ENCODE data around the gene ZNF513. TPM values are rescaled to one million over a fixed set of nuclear protein-coding genes. Genes with fewer than 3 reads are reported as not detected.

The ZNF513 gene
- total RNA-seq, 1 donor: 17.0 TPM

DNA sequence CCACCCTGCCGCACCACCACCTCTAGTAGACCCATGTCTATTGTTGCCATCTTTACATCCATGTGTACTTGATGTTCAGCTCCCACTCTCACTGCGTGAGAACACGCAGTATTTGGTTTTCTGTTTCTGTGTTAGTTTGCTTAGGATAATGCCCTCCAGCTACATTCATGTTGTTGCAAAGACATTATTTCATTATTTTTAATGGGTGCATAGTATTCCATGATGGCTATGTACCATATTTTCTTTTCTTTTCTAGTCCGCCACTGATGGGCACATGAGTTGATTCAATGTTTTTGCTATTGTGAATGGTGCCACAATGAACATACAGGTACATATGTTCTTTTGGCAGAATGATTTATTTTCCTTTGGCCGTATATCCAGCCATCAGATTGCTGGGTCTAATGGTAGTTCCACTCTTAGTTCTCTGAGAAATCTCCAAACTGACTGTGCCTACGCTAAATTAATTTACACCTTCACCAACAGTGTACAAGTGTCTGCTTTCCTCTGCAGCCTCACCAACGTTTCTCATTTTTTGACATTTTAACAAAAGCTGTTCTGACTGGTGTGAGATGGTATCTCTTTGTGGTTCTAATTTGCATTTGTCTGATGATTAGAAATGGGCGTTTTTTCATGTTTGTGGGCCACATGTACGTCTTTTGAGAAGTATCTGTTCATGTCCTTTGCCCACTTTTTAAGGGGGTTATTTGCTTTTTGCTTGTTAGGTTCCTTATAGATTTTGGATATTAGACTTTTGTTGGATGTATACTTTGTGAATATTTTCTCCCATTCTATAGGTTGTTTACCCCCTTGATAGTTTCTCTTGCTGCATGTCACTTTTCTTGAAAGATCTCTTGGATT, 10.5 kb upstream of the ZNF513 start:
- no peak for DNase-seq (ENCODE audit: low read depth in 2 of 3, low spot score in 2 of 3)

DNA sequence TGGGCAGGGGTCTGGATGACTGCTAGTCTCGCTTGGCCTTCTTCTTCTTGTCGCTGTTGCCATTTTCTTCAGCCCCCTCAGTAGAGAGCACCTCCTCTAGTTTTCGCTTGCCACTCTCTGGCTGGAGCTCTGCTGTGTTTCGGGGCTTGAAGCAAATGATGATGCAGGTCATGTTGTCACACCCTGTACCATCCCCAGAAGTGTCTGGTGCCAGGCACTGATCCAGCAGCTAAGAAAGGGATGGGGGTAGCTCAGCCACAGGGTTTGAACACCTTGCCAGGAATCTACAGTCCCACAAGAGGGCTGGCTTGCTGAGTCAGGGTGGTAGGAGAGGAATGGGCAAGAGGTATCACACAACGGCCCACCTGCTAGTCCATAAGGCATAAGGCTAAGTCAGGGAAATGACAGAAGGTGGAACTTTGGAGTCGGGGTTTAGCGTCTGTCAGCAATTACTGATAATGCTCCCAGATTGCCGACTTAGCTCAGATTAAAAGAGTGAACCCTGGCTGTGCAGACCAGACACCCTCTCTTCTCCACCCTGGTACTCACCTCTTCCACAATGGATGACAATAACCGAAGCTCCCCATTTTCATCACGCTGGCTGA, 1.1 kb upstream of the ZNF513 start:
- DNase-seq (ENCODE audit: low read depth in 2 of 3, low spot score in 2 of 3): no peak

DNA sequence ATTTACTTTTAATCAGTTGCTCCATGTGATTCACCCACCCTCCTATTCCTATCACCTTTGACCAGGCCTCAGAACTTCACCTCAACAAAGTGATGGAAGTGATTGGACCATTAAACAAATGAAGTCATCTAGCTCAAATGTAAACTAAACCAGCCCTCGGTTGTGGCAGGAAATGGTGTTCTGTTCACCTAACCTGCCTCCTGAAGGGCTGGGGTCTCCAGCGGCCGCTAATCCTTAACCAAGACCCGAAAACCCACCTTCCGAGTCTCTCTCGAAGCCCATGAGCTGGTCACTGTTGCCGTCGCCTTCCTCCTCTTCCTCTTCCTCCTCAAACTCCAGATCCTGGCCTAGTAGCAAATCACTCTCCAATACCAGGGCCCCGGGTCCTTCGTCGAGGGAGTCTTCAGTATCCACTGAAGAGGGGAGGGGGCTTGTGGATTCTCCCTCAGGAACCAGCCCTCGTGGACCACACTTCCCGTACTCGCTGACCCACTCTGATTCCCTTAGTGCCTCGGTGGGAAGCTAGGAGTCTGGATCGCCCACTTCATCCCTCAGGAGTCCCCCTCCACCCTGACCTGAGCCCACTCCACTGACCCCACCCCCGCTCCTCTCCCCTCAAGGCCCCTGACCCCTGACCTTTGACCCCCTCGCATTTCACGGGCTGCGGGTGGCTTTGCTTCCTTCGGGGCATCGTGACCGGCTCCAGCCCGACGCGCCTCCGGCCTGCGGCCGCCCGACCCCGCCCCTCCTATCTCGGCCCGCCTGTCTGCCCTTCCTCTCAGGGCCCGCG, 503 bp downstream of the ZNF513 start:
- peak in 1 of 3 donors; percentile 49 for DNase-seq (ENCODE audit: low read depth in 2 of 3, low spot score in 2 of 3)

GRCh38 chr2:27379383-27379835, 1.1 kb downstream of the ZNF513 start:
- no peak for DNase-seq (ENCODE audit: low read depth in 2 of 3, low spot score in 2 of 3)

- no peak for DNase-seq (ENCODE audit: low read depth in 2 of 3, low spot score in 2 of 3)
Observed at GRCh38 chr2:27378809-27379290, 1.7 kb downstream of the ZNF513 start.

DNA sequence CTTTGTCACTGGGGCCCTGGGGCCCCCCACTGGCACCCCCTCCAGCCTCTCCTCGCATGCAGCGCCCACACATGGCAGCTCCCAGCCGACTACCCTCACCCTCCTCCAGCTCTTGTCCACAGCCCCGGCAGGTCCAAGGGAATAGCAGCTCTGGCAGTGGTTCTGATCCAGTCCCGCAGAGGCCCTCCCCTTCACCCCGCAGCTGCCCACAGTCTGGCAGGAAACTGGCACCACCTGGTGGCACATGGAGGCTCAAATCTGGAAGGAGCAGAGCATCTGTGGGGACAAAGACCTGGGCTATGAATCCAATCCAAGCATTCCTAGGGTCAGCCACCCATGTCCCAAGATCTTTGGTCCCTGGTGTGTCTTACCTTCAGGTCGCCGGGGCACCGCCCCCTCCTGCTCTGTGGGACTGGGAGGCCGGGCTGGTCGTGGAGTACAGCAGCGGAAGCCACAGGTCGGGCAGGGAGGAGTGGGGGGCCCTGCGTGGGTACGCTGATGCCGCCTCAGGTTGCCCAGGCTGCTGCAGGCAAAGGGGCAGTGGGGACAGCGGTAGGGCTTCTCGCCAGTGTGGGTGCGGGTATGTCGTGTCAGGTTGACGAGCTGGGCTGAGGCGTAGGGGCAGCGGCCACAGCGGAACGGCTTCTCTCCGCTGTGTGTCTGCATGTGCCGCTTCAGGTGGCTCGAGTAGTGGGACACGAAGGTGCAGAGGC, 2.3 kb downstream of the ZNF513 start:
- DNase-seq (ENCODE audit: low read depth in 2 of 3, low spot score in 2 of 3): peak in 1 of 3 donors; percentile 23

DNA sequence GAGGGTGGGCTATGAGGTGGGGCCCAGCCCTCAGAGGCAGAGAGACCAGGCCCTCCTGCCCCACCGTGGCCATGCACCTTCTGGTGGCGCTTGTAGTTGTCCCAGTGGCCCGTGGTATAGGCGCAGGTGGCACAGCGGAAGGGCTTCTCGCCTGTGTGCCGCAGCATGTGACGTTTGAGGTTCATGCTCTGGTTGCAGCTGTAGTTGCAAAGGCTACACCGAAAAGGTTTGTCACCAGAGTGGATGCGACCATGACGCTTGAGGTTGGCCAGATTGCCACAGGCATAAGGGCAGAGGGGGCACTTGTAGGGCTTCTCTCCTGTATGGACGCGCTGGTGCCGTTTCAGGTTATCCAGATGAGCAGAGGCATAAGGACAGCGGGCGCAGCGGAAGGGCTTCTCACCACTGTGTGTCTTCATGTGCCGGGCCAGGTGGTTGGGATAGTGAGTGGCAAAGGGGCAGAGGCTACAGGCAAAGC, 2.9 kb downstream of the ZNF513 start:
- no peak for DNase-seq (ENCODE audit: low read depth in 2 of 3, low spot score in 2 of 3)

- no peak for DNase-seq (ENCODE audit: low read depth in 2 of 3, low spot score in 2 of 3)
Observed at GRCh38 chr2:27376866-27377617, 3.5 kb downstream of the ZNF513 start.

DNA sequence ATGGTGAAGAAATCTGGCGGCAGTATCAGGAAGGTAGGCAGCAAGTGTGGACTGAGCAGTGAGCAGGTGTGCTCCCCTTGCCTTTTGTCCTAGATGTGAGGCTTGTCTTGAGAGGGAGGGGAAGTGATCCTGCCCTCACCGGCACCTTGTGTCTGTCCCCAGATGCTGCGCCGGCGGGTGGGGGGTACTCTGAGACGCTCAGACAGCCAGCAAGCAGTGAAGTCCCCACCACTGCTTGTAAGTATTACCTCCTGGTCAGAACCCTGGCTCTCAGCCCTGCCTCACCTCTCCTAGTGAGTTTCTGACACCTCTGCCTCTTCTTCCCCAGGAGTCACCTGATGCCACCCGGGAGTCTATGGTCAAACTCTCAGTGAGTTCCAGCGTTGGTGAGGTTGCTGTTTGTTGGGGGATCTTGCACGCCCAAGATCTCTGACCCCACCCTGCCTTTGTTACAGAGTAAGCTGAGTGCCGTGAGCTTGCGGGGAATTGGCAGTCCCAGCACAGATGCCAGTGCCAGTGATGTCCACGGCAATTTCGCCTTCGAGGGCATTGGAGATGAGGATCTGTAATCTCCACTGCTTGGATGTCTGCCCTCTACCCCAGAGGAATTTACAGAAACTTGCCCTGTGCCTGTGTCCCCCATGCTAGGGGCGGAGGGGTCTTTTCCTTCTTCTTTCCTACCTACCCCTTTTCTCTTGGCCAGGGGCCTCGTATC, 4.2 kb downstream of the ZNF513 start:
- DNase-seq (ENCODE audit: low read depth in 2 of 3, low spot score in 2 of 3): no peak

- DNase-seq (ENCODE audit: low read depth in 2 of 3, low spot score in 2 of 3): no peak
Observed at GRCh38 chr2:27375513-27376099, 4.9 kb downstream of the ZNF513 start.

- no peak for DNase-seq (ENCODE audit: low read depth in 2 of 3, low spot score in 2 of 3)
Observed at GRCh38 chr2:27373567-27373966, 7.0 kb downstream of the ZNF513 start.

- no peak for DNase-seq (ENCODE audit: low read depth in 2 of 3, low spot score in 2 of 3)
Observed at GRCh38 chr2:27372937-27373336, 7.6 kb downstream of the ZNF513 start.

GRCh38 chr2:27370816-27371620, 9.5 kb downstream of the ZNF513 start:
- DNase-seq (ENCODE audit: low read depth in 2 of 3, low spot score in 2 of 3): peak in 2 of 3 donors; percentile 36 to 56

GRCh38 chr2:27370026-27370815, 10.3 kb downstream of the ZNF513 start, which contains the start of the genes EIF2B4 and SNX17:
EIF2B4 (minus strand) TSS chr2:27370338; CDS start chr2:27370314, 24 bp downstream.
SNX17 (plus strand) TSS chr2:27370616; CDS start chr2:27370744, 128 bp downstream.
- peak; percentile 96 to 99 (median 99) for DNase-seq (ENCODE audit: low read depth in 2 of 3, low spot score in 2 of 3)

DNA sequence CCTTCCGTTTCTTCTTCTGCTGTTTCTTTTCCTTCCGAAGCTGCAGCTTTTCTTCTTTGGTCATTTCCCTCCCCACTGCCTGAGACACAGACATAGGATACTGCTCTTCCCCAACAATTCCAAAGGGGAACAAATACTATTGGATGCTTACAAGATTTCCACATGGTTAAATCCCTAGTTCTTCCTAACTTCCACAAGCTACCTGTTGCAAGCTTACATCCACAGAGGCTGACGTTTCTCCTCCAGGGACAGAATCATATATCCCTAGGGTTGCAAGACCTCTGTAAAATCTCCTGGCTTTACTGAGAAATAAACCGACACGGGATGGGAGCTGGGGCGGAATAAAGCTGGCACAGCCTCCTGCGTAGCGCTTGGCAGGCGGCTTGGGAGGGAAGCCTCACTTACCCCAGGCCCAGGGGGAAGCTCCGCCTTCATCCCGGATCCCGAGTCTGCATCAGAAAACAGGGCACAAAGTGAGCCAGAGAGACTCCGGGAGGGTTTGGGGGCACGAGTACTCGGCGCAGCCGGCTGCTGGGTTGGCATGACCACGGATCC, 11.0 kb downstream of the ZNF513 start:
- DNase-seq (ENCODE audit: low read depth in 2 of 3, low spot score in 2 of 3): no peak

DNA sequence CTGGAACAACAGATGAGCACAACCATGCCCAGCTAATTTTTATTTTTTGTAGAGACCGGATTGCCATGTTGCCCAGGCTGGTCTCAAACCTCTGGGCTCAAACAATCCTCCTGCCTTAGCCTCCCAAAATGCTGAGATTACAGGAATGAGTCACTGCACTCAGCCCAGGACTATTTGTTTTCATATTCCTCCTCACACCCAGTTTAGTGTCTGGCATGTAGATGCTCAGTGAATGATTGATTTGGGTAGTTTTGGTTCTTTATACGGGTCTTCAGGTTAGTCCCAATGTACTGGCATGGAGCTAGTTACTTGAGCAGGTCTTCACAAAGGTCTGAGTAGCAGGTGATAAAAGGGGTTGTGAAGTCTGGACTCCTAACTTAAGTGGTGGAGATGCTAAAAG, 16.6 kb downstream of the ZNF513 start:
- DNase-seq (ENCODE audit: low read depth in 2 of 3, low spot score in 2 of 3): no peak
